Activated CD8-positive, alpha-beta T cell treated with anti-CD3 and anti-CD28 coated beads, Interleukin-2, amount 10 ng/mL, durations not matched to agents 7 days and 5 days (primary cell): ENCODE measurements around the gene MIER1. TPM values are rescaled to one million over a fixed set of nuclear protein-coding genes. Genes with fewer than 3 reads are reported as not detected.
"Not testable (repeated sequence)": the region's sequence is repeated elsewhere in the genome, so short reads cannot be mapped to it uniquely, and the experiment has no call there.

Experiments used
- ATAC-seq: fragments of 150-1000 bp; cut with Tn5 transposase; one replicate; pipeline ENCODE4 v1.10.0; 2021; ENCODE audit warnings: moderate library complexity
- CTCF ChIA-PET: fragments of 350-600 bp; sonication (Branson Sonifier 250); formaldehyde crosslinking; loops from one replicate; lab custom pipeline; 2021; ENCODE audit warnings: antibody characterized with exemption; lab: Charles Lee
- POLR2A ChIA-PET: fragments of 350-600 bp; sonication (Branson Sonifier 250); formaldehyde crosslinking; loops from one replicate; lab custom pipeline; 2021; ENCODE audit warnings: antibody characterized with exemption; lab: Charles Lee
- DNase-seq: peaks from one replicate; pipeline ENCODE4 v3.0.0-alpha.2; 2020
- H3K27ac Mint-ChIP-seq: one replicate; pipeline ENCODE4 v1.8.0; 2021; ENCODE audit warnings: mild to moderate bottlenecking, mixed read lengths
- H3K27me3 Mint-ChIP-seq: one replicate; pipeline ENCODE4 v1.8.0; 2021; ENCODE audit warnings: low read depth, mixed read lengths
- H3K36me3 Mint-ChIP-seq: one replicate; pipeline ENCODE4 v1.8.0; 2021; ENCODE audit warnings: low read depth, mixed read lengths
- H3K4me1 Mint-ChIP-seq: one replicate; pipeline ENCODE4 v1.8.0; 2021; ENCODE audit warnings: low read depth, mixed read lengths
- H3K4me3 Mint-ChIP-seq: one replicate; pipeline ENCODE4 v1.8.0; 2021; ENCODE audit warnings: mild to moderate bottlenecking, mixed read lengths
- H3K9me3 Mint-ChIP-seq: one replicate; pipeline ENCODE4 v1.8.0; 2022; ENCODE audit warnings: mixed read lengths; ENCODE audit not compliant: insufficient read depth
- total RNA-seq, 2 experiments: library from RNA; stranded (reverse); gene quantifications; one replicate each; pipeline ENCODE4 v1.2.3, GENCODE V29; 2021

Gene MIER1
- 10 to 100 TPM; 49.3 to 54.1 TPM for total RNA-seq

DNA sequence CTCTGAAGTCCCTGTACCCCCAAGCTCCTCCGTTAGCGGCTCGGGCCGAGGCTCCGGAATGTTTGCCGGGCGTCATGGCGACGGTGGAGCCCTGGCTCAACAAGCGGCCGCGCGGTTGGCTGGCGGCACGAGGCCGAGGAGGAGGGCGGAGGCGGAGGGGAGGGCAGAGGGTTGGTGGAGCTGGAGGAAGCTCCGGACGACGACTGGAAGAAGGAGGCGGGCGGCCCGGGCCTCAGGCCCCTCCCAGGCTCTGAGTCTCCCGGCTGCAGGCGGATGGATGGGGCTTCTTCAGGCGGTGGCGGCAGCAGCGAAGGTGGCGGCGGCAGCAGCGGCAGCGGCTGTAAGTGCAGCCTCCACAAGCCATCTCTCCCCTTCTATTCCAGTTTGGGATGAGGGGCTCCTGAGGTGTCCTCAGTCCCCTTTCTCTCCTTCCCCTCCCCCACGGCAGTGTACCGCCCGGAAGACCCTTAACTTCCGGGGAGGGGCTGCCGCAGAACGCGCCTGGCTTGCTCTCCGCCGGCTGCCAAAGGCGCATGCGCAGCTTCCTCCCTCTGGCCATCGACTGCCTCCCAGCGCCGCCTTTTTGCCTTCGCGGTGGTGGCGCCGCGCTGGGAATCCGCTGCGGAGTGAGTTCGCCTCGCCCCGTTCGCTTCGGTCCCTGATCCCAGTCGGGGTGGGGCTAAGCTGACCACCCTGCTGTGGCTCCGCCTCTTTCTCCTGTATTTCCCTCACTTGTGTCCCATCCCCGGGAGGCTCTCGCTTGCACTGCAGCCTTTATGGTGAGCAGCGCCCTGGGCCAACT, at the start of gene MIER1, which contains the start of gene DNAI4:
TSS of gene MIER1 (plus strand) at position 235 of the 802 bp plus-strand sequence. CDS start at position 274, 39 bp downstream.
TSS of gene DNAI4 (minus strand) at position 101 of the 802 bp plus-strand sequence. CDS start at position 76, 25 bp downstream.
- Mint-ChIP-seq H3K27ac (peak within 1 kb of the TSS; percentile 96), H3K4me3 (peak within 1 kb of the TSS; percentile 95), H3K27me3 (no peaks in the 10 kb centered on the region), H3K36me3 (peaks cover 24% of the 10 kb centered on the region), H3K9me3 (no peaks in the 10 kb centered on the region), H3K4me1 (peaks cover 46% of the 10 kb centered on the region)
- CTCF ChIA-PET: interaction anchor here (0.6 to 2.3 kb wide), 11 partner anchors 9 to 508 kb away, joined by 3 to 12 read pairs (median 4); partner anchors contain the start of genes SERBP1 and SLC35D1
- DNase-seq (peak; percentile 99), ATAC-seq (peak; percentile 96)
- POLR2A ChIA-PET: interaction anchor here (0.5 to 2.3 kb wide), 17 partner anchors 9 to 762 kb away, joined by 3 to 12 read pairs (median 3); partner anchors contain the start of genes GADD45A and SLC35D1

DNA sequence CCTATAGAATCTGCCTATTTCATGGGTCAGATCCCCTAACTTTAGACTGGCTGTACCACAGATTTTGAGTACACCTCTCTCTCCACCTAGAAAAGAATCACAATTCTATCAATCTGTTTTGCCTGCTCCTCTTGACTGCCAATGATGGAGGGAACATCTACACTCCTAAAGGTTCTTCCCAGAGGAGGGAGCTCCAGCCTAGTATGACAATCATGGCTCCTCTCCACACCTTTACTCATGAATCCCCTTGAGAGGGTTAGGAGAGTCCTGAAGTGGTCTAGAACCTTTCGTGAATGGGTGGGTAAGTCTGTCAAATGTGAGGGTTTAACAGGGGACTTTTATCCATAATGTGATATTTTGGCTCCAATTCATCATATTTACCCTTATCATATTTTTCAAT, 48.1 kb upstream of the MIER1 start:
- CTCF ChIA-PET: no interaction called here
- DNase-seq: no peak
- H3K27me3 Mint-ChIP-seq: no peaks in the 10 kb centered on the region
- H3K36me3 Mint-ChIP-seq: no peaks in the 10 kb centered on the region
- H3K27ac Mint-ChIP-seq: no peak overlapping the region
- H3K4me3 Mint-ChIP-seq: no peak overlapping the region
- H3K4me1 Mint-ChIP-seq: no peaks in the 10 kb centered on the region
- POLR2A ChIA-PET: no interaction called here
- no peak for ATAC-seq
- H3K9me3 Mint-ChIP-seq: peaks cover 7% of the 10 kb centered on the region

GRCh38 chr1:66889030-66889429, 35.8 kb upstream of the MIER1 start:
- POLR2A ChIA-PET: no interaction called here
- H3K4me1 Mint-ChIP-seq: no peaks in the 10 kb centered on the region
- no peak overlapping the region for H3K27ac Mint-ChIP-seq
- no peak overlapping the region for H3K4me3 Mint-ChIP-seq
- no peaks in the 10 kb centered on the region for H3K36me3 Mint-ChIP-seq
- CTCF ChIA-PET: no interaction called here
- no peaks in the 10 kb centered on the region for H3K27me3 Mint-ChIP-seq
- DNase-seq (no peak), ATAC-seq (no peak)
- no peaks in the 10 kb centered on the region for H3K9me3 Mint-ChIP-seq

- no peaks in the 10 kb centered on the region for H3K9me3 Mint-ChIP-seq
- CTCF ChIA-PET: no interaction called here
- POLR2A ChIA-PET: no interaction called here
- H3K36me3 Mint-ChIP-seq: no peaks in the 10 kb centered on the region
- ATAC-seq: no peak
- H3K27ac Mint-ChIP-seq: no peak overlapping the region
- no peaks in the 10 kb centered on the region for H3K4me1 Mint-ChIP-seq
- no peak overlapping the region for H3K4me3 Mint-ChIP-seq
- H3K27me3 Mint-ChIP-seq: no peaks in the 10 kb centered on the region
- no peak for DNase-seq
These were observed 34.2 kb upstream of the MIER1 start for GRCh38 chr1:66890621-66891020.

- H3K4me1 Mint-ChIP-seq: no peaks in the 10 kb centered on the region
- ChIA-PET POLR2A (no interaction called here), CTCF (interaction anchor here (1.6 kb wide), 1 partner anchor 31 kb away, joined by 4 read pairs; the partner anchor contains the start of genes DNAI4 and MIER1)
- H3K27ac Mint-ChIP-seq: no peak overlapping the region
- DNase-seq (no peak), ATAC-seq (no peak)
- H3K9me3 Mint-ChIP-seq: no peaks in the 10 kb centered on the region
- no peaks in the 10 kb centered on the region for H3K36me3 Mint-ChIP-seq
- H3K27me3 Mint-ChIP-seq: no peaks in the 10 kb centered on the region
- no peak overlapping the region for H3K4me3 Mint-ChIP-seq
These were observed 31.1 kb upstream of the MIER1 start for GRCh38 chr1:66893712-66894111.

GRCh38 chr1:66915203-66915602, 9.6 kb upstream of the MIER1 start:
- H3K36me3 Mint-ChIP-seq: peaks cover 13% of the 10 kb centered on the region
- H3K27ac Mint-ChIP-seq, H3K27me3 Mint-ChIP-seq, H3K9me3 Mint-ChIP-seq, H3K4me1 Mint-ChIP-seq, DNase-seq, ATAC-seq, POLR2A ChIA-PET, H3K4me3 Mint-ChIP-seq: not testable (repeated sequence)
- CTCF ChIA-PET: interaction anchor here (1.3 kb wide), 1 partner anchor 235 kb away, joined by 6 read pairs; no protein-coding TSS in a partner anchor

DNA sequence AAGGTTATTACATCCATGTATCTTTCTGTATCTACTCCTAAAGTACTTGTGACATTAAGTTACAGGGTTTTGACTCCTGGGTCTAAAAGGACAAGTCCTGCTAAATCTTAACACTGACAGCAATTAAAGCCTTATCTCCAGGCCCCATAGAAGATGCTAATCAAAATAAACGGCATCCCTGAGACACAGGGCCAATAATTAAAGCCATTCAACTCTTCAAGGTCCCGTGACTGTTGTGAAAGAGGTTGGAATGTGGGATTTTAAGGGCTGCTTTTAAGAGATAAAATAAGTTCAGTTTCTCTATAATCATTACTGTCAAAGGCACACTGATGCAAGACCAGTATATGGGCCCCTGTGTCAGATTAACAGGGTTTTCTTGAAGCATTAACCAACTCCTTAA, 8.5 kb upstream of the MIER1 start:
- Mint-ChIP-seq H3K4me1 (no peaks in the 10 kb centered on the region), H3K27ac (no peak overlapping the region), H3K9me3 (peaks cover 7% of the 10 kb centered on the region), H3K4me3 (no peak overlapping the region), H3K36me3 (peaks cover 13% of the 10 kb centered on the region), H3K27me3 (no peaks in the 10 kb centered on the region)
- ATAC-seq (no peak), DNase-seq (no peak)
- CTCF ChIA-PET: no interaction called here
- POLR2A ChIA-PET: interaction anchor here (0.6 kb wide), 1 partner anchor 255 kb away, joined by 3 read pairs; no protein-coding TSS in a partner anchor

GRCh38 chr1:66917476-66917875, 7.3 kb upstream of the MIER1 start:
- Mint-ChIP-seq H3K4me3 (no peak overlapping the region), H3K27ac (no peak overlapping the region), H3K4me1 (no peaks in the 10 kb centered on the region), H3K36me3 (peaks cover 13% of the 10 kb centered on the region), H3K9me3 (peaks cover 7% of the 10 kb centered on the region), H3K27me3 (no peaks in the 10 kb centered on the region)
- DNase-seq: no peak
- ChIA-PET POLR2A (no interaction called here), CTCF (no interaction called here)
- ATAC-seq: no peak

DNA sequence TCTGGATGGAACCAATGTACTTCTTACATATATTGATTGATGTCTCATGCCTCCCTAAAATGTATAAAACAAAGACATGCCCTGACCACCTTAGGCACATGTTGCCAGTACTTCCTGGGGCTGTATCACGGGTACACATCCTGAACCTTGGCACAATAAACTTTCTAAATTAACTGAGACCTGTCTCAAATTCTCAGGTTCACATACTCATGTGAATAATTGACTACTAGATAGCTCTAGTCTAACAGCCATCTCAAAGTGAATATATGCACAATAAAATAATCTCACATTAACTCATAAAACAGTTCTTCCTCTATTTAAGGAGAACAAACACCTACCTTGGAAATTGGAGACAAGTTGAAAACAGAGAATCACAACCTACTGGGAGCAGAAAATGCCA, 5.7 kb upstream of the MIER1 start:
- Mint-ChIP-seq H3K4me1 (peaks cover 9% of the 10 kb centered on the region), H3K36me3 (peaks cover 13% of the 10 kb centered on the region), H3K4me3 (no peak overlapping the region), H3K27ac (no peak overlapping the region), H3K9me3 (peaks cover 7% of the 10 kb centered on the region), H3K27me3 (no peaks in the 10 kb centered on the region)
- ATAC-seq (no peak), DNase-seq (no peak)
- ChIA-PET CTCF (no interaction called here), POLR2A (interaction anchor here (1.2 kb wide), 1 partner anchor 12 kb away, joined by 3 read pairs; no protein-coding TSS in a partner anchor)

GRCh38 chr1:66919828-66920227, 5.0 kb upstream of the MIER1 start:
- no peak overlapping the region for H3K27ac Mint-ChIP-seq
- H3K27me3 Mint-ChIP-seq: no peaks in the 10 kb centered on the region
- H3K4me3 Mint-ChIP-seq: no peak overlapping the region
- ATAC-seq: no peak
- H3K9me3 Mint-ChIP-seq: peaks cover 7% of the 10 kb centered on the region
- POLR2A ChIA-PET: no interaction called here
- DNase-seq: no peak
- CTCF ChIA-PET: no interaction called here
- H3K36me3 Mint-ChIP-seq: peaks cover 13% of the 10 kb centered on the region
- H3K4me1 Mint-ChIP-seq: peaks cover 11% of the 10 kb centered on the region

DNA sequence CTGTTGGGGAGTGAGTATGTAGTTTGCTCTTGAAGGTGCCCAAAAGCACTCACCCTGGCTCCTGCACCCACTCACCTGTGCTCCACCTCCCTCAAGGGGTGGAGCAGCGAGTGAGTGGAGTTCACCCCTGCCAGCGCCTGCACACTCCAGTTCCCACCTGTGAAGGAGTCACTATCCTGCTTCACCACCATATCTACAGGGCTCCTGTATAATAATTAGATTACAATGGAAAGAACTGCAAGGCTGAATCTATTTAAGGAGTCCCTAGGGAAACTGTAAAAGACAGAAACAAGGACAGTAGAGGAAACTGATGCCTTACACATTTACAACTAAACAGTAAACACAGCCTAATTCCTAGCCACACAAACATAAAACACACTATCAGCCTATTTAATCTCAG, 4.2 kb upstream of the MIER1 start:
- H3K27ac Mint-ChIP-seq: no peak overlapping the region
- ChIA-PET POLR2A (no interaction called here), CTCF (no interaction called here)
- peaks cover 13% of the 10 kb centered on the region for H3K36me3 Mint-ChIP-seq
- H3K27me3 Mint-ChIP-seq: no peaks in the 10 kb centered on the region
- peaks cover 11% of the 10 kb centered on the region for H3K4me1 Mint-ChIP-seq
- ATAC-seq (no peak), DNase-seq (no peak)
- H3K4me3 Mint-ChIP-seq: no peak overlapping the region
- peaks cover 7% of the 10 kb centered on the region for H3K9me3 Mint-ChIP-seq

DNA sequence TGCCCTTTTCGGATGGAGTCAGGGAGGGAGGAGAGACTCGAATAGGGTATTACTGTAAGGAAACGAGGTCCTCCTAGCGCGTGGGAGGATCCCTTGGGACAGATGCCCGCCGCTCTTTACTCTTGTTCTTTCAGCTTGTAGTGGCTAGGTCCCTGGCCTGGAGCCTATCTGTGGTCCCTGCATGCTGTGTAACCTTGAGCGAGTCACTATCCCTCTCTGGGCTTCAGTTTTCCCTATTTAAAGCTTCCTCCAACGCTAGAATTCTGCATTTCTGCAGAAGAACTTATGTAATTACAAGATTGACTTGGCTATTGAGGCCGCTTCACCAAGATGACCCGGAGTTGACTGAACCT, 744 bp downstream of the MIER1 start:
- H3K36me3 Mint-ChIP-seq: peaks cover 22% of the 10 kb centered on the region
- H3K4me3 Mint-ChIP-seq: peak overlapping the region; percentile 95
- DNase-seq: no peak
- CTCF ChIA-PET: interaction anchor here (1.0 to 2.3 kb wide), 6 partner anchors 8 to 507 kb away, joined by 3 to 12 read pairs (median 4); no protein-coding TSS in a partner anchor
- POLR2A ChIA-PET: interaction anchor here (0.6 to 2.3 kb wide), 8 partner anchors 9 to 761 kb away, joined by 3 to 12 read pairs (median 4); partner anchors contain the start of gene SLC35D1
- H3K9me3 Mint-ChIP-seq: no peaks in the 10 kb centered on the region
- H3K4me1 Mint-ChIP-seq: peaks cover 46% of the 10 kb centered on the region
- ATAC-seq: no peak
- no peaks in the 10 kb centered on the region for H3K27me3 Mint-ChIP-seq
- peak overlapping the region; percentile 96 for H3K27ac Mint-ChIP-seq
